Thoracic aorta (tissue), 2 donors: ENCODE data around the gene BICD2. TPM values are rescaled to one million over a fixed set of nuclear protein-coding genes. Genes with fewer than 3 reads are reported as not detected.

Experiments used
- ATAC-seq: fragments of 150-250 bp; one replicate; pipeline ENCODE4 v1.8.0; 2017; ENCODE audit warnings: low read depth; ENCODE audit not compliant: insufficient number of reproducible peaks, low FRiP score
- DNase-seq: peaks from one replicate; pipeline ENCODE4 v3.0.0-alpha.2; 2020; ENCODE audit warnings: low spot score
- H3K27ac ChIP-seq, 2 donors: fragments of 200-600 bp; sonication (generic); 1 replicate in 1 of 2; 2 replicates in 1 of 2; pipeline ENCODE4 v1.5.1; 2016; ENCODE audit warnings: mild to moderate bottlenecking in 2 of 2, moderate library complexity in 2 of 2
- H3K27me3 ChIP-seq: fragments of 200-600 bp; sonication (generic); replicated peaks from 2 replicates; pipeline ENCODE4 v1.6.0; 2016; ENCODE audit warnings: mild to moderate bottlenecking; ENCODE audit not compliant: insufficient read depth
- H3K36me3 ChIP-seq: fragments of 200-600 bp; sonication (generic); one replicate; pipeline ENCODE4 v1.5.1; 2016
- H3K4me1 ChIP-seq, 2 donors: fragments of 200-600 bp; sonication (generic); 1 replicate in 1 of 2; 2 replicates in 1 of 2; pipeline versions ENCODE4 v1.5.1 to v1.6.0; 2016; ENCODE audit warnings: low read depth in 2 of 2, mild to moderate bottlenecking in 1 of 2; ENCODE audit not compliant: control insufficient read depth in 1 of 2
- H3K4me3 ChIP-seq: fragments of 200-600 bp; sonication (generic); 2 replicates; pipeline ENCODE4 v1.5.1; 2016; ENCODE audit warnings: mild to moderate bottlenecking
- H3K9me3 ChIP-seq: fragments of 200-600 bp; sonication (generic); 2 replicates; pipeline ENCODE4 v1.5.1; 2016
- total RNA-seq, 2 donors: library from RNA; depleted of rRNA; stranded (reverse); fragments of >200 nt; gene quantifications; one replicate each; pipeline versions ENCODE4 v1.1.0 to v1.2.3, GENCODE V29; 2016
- TF ChIP-seq, protein P1 (sequence below): fragments of 200-600 bp; sonication (generic); IDR thresholded peaks from one replicate; pipeline ENCODE4 v1.5.1; 2019; ENCODE audit warnings: antibody characterized with exemption

BICD2 gene
- total RNA-seq, 2 donors from 2014 or later, result 52.1 to 57.7 TPM

DNA sequence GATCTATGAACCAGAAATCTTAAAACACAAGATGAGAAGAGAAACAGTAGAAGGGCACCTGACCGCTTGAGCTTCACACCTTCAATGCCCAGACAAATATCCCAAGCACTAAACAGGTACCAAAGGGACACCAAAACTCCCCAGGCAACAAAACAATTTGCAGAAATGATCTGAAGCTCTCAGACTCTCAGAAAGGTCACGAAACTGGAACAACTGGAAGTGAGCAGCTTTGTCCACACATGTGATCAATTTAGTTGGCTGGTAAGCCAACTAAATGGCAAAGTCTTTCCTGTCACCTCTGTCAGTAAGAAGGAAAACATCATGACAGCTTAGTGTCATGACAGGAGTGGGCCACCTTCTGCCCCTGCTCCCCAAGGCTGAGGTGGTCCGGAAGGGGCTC is 98.8 kb downstream of the BICD2 start:
- H3K4me3 ChIP-seq, result no peak overlapping the region
- no peak for ATAC-seq
- DNase-seq, result no peak
- no peaks in the 10 kb centered on the region for H3K27me3 ChIP-seq
- TF ChIP-seq, protein P1, sequence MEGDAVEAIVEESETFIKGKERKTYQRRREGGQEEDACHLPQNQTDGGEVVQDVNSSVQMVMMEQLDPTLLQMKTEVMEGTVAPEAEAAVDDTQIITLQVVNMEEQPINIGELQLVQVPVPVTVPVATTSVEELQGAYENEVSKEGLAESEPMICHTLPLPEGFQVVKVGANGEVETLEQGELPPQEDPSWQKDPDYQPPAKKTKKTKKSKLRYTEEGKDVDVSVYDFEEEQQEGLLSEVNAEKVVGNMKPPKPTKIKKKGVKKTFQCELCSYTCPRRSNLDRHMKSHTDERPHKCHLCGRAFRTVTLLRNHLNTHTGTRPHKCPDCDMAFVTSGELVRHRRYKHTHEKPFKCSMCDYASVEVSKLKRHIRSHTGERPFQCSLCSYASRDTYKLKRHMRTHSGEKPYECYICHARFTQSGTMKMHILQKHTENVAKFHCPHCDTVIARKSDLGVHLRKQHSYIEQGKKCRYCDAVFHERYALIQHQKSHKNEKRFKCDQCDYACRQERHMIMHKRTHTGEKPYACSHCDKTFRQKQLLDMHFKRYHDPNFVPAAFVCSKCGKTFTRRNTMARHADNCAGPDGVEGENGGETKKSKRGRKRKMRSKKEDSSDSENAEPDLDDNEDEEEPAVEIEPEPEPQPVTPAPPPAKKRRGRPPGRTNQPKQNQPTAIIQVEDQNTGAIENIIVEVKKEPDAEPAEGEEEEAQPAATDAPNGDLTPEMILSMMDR, result no peak
- no peak overlapping the region for H3K27ac ChIP-seq
- no peaks in the 10 kb centered on the region for H3K9me3 ChIP-seq
- peaks cover 7% of the 10 kb centered on the region for H3K36me3 ChIP-seq
- H3K4me1 ChIP-seq, result peaks cover 0 to 15% of the 10 kb centered on the region in 2 donors

DNA sequence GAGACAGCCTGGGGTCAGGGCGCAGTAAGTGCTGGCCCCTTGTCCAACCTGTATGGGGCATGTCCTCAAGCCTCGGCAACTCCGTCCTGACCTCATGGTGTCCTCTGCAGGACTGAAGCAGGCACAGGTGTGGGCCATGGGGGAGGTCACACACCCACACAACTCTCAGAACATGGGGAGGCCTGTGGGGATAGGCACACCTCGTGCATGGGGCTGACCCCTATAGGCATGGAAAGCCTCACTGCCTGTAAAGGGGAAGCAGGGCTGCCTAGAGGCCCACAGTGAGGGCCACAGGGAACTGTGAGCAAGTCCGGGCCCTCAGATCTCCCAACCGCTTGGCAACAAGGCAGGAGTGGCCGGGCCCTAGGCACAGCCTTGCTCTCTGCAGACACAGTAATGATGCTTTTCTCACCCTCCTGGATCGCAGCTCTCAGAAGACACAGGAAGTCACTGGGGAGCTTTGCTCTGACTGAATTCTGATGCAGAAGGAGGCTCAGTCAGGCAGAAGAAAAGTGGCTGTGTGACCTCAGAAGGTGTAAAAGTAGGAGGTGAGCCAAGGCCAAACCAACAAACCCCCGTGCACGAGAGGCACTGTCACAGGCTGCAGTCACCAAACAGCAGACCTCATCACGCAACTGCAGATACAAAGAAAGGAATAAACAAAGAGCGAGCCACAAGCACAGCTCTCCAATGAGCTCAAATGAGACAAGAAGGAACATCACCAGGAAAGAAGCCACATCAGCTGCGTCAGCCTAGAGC is 100.1 kb downstream of the BICD2 start:
- Histone ChIP-seq H3K4me3 (no peak overlapping the region), H3K9me3 (no peaks in the 10 kb centered on the region), H3K27ac (no peak overlapping the region), H3K36me3 (peaks cover 7% of the 10 kb centered on the region), H3K27me3 (no peaks in the 10 kb centered on the region), H3K4me1 (peaks cover 0 to 13% of the 10 kb centered on the region in 2 donors)
- TF ChIP-seq, protein P1, result no peak
- ATAC-seq (no peak), DNase-seq (no peak)

DNA sequence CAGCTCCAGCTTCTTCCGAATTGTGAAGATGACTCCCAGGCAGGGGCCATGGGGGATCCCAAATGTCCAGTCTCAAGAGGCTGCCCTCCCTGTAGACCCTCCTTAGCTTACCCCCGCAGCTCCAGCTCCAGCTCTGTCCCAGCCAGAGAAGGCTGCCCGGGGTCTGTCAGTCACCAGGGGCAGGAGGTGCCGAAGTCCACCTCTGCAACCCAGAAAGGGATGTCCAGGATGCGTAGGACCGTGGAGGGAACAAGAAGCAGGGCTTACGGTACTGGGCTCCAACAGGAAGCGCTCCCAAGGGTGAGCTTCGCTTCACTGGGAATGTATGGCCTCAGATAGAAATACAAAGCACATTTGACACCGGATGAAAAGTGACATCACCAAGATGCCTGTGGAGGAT is 100.7 kb downstream of the BICD2 start:
- no peaks in the 10 kb centered on the region for H3K27me3 ChIP-seq
- TF ChIP-seq, protein P1, result no peak
- ATAC-seq (no peak), DNase-seq (no peak)
- H3K27ac ChIP-seq, result no peak overlapping the region
- H3K9me3 ChIP-seq, result no peaks in the 10 kb centered on the region
- H3K4me3 ChIP-seq, result no peak overlapping the region
- peaks cover 7% of the 10 kb centered on the region for H3K36me3 ChIP-seq
- peaks cover 0 to 8% of the 10 kb centered on the region in 2 donors for H3K4me1 ChIP-seq

DNA sequence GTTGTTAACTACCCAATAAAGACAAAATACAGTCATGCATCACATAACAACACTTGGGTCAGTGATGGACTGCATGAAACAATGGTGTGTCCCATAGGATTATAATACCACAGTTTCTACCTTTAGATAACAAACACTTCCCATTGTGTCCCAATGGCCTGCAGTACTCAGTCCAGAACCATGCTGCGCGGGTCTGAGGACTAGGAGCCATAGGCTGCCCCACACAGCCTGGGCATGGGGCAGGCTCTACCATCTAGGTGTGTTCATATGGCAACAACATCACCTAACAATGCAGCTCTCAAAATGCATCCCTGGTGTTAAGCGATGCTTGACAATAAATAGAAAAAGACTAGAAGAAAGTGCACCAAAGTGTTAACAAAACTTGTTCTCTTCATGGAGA is 101.5 kb downstream of the BICD2 start:
- ATAC-seq, result no peak
- no peaks in the 10 kb centered on the region for H3K27me3 ChIP-seq
- TF ChIP-seq, protein P1, result no peak
- no peaks in the 10 kb centered on the region for H3K4me1 ChIP-seq
- H3K9me3 ChIP-seq, result no peaks in the 10 kb centered on the region
- no peak overlapping the region for H3K27ac ChIP-seq
- H3K4me3 ChIP-seq, result no peak overlapping the region
- H3K36me3 ChIP-seq, result peaks cover 7% of the 10 kb centered on the region
- no peak for DNase-seq

DNA sequence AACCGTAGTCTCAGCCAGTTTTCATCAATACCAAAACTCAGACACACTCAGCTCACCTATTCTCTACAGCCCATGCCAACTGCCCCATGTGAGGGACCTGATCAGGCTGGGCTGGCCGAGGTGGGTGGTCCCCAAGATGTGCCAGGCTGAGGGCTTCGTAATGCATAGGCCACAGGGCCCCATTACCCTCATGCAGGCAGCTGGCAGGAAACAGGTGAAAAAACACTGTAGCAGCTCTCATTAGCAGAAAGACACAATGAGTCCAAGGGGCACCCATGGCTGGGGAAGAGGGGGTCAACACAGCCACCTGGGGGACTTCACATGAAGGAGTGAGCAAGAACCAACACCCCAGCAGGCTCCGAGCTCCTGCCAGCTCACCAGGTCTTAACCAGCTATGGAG is 102.9 kb downstream of the BICD2 start:
- no peaks in the 10 kb centered on the region for H3K9me3 ChIP-seq
- no peaks in the 10 kb centered on the region for H3K4me1 ChIP-seq
- TF ChIP-seq, protein P1, result no peak
- ATAC-seq (no peak), DNase-seq (no peak)
- H3K36me3 ChIP-seq, result peaks cover 4% of the 10 kb centered on the region
- no peaks in the 10 kb centered on the region for H3K27me3 ChIP-seq
- H3K4me3 ChIP-seq, result no peak overlapping the region
- no peak overlapping the region for H3K27ac ChIP-seq

Other genes starting within 250 kb of the BICD2 start
- 10 to 100 TPM; 63.6 to 78.7 TPM for gene ECM2, start 228.8 kb downstream of the BICD2 start, total RNA-seq
- 10 to 100 TPM in 1 of 2 donors, 1 to 10 TPM in 1; 6.9 to 11.7 TPM for gene IPPK, start 94.7 kb downstream of the BICD2 start, total RNA-seq
- 10 to 100 TPM; 13.9 to 24.5 TPM for gene ZNF484, start 113.2 kb upstream of the BICD2 start, total RNA-seq
- 10 to 100 TPM in 1 of 2 donors, 1 to 10 TPM in 1; 9.9 to 13.7 TPM for gene FGD3, start 182.7 kb upstream of the BICD2 start, total RNA-seq